Liver (tissue), 9 donors: ENCODE results near the gene TRIM32. TPM values are rescaled to one million over a fixed set of nuclear protein-coding genes. Genes with fewer than 3 reads are reported as not detected.

Experiments used
- DNase-seq: peaks from one replicate; pipeline ENCODE4 v3.0.0-alpha.2; 2017; ENCODE audit warnings: low spot score
- H3K27ac ChIP-seq, 2 donors: one replicate each; pipeline ENCODE4 v1.7.0; 2013; ENCODE audit warnings: inconsistent platforms in 2 of 2, low read length in 2 of 2, control low read depth in 1 of 2, low read depth in 1 of 2, mild to moderate bottlenecking in 1 of 2
- H3K27me3 ChIP-seq, 4 donors: one replicate each; pipeline versions ENCODE4 v1.6.1 to v1.7.0; 2013; ENCODE audit warnings: low read length in 3 of 4, inconsistent platforms in 1 of 4, mild to moderate bottlenecking in 1 of 4, moderate library complexity in 1 of 4; ENCODE audit not compliant: control insufficient read depth in 4 of 4, insufficient read depth in 4 of 4
- H3K36me3 ChIP-seq, 4 donors: one replicate each; pipeline versions ENCODE4 v1.6.1 to v1.7.0; 2013; ENCODE audit warnings: low read length in 3 of 4, mild to moderate bottlenecking in 3 of 4, low read depth in 1 of 4, moderate library complexity in 1 of 4; ENCODE audit not compliant: control insufficient read depth in 4 of 4, insufficient read depth in 3 of 4
- H3K4me1 ChIP-seq, 4 donors: one replicate each; pipeline versions ENCODE4 v1.6.1 to v1.7.0; 2013; ENCODE audit warnings: low read length in 3 of 4, mild to moderate bottlenecking in 3 of 4, moderate library complexity in 1 of 4; ENCODE audit not compliant: control insufficient read depth in 4 of 4, insufficient read depth in 4 of 4
- H3K4me3 ChIP-seq, 3 donors: one replicate each; pipeline versions ENCODE4 v1.6.1 to v1.7.0; 2013; ENCODE audit warnings: low read length in 3 of 3, control low read depth in 1 of 3, low read depth in 1 of 3, mild to moderate bottlenecking in 1 of 3
- H3K9ac ChIP-seq, 2 donors: one replicate each; pipeline ENCODE4 v1.7.0; 2013; ENCODE audit warnings: low read length in 2 of 2, mild to moderate bottlenecking in 2 of 2, moderate library complexity in 2 of 2, control low read depth in 1 of 2, low read depth in 1 of 2
- H3K9me3 ChIP-seq, 4 donors: one replicate each; pipeline versions ENCODE4 v1.6.1 to v1.7.0; 2013; ENCODE audit warnings: low read length in 3 of 4; ENCODE audit not compliant: control insufficient read depth in 4 of 4
- EGR1 ChIP-seq, 2 donors: IDR thresholded peaks; 2 replicates each; pipeline ENCODE4 v1.6.1; 2016 to 2018; ENCODE audit warnings: antibody characterized with exemption in 2 of 2, low read depth in 2 of 2
- FOXA1 ChIP-seq: IDR thresholded peaks from 2 replicates; pipeline ENCODE4 v1.6.1; 2016; ENCODE audit warnings: antibody characterized with exemption
- FOXA2 ChIP-seq: IDR thresholded peaks from 2 replicates; pipeline ENCODE4 v1.6.1; 2016; ENCODE audit warnings: antibody characterized with exemption
- GABPA ChIP-seq, 2 donors: IDR thresholded peaks in 1 of 2; conservative IDR thresholded peaks in 1 of 2; 2 replicates each; pipeline ENCODE4 v1.6.1; 2016; ENCODE audit warnings: antibody characterized with exemption in 2 of 2, mild to moderate bottlenecking in 1 of 2, moderate library complexity in 1 of 2
- HNF4A ChIP-seq, 2 donors: conservative IDR thresholded peaks; 2 replicates each; pipeline ENCODE4 v1.6.1; 2016; ENCODE audit warnings: antibody characterized with exemption in 2 of 2, mild to moderate bottlenecking in 2 of 2
- HNF4G ChIP-seq: IDR thresholded peaks from 2 replicates; pipeline ENCODE4 v1.6.1; 2016; ENCODE audit warnings: antibody characterized with exemption
- JUND ChIP-seq, 2 donors: IDR thresholded peaks; 2 replicates each; pipeline ENCODE4 v1.6.1; 2016; ENCODE audit warnings: antibody characterized with exemption in 2 of 2
- NR2F2 ChIP-seq: IDR thresholded peaks from 2 replicates; pipeline ENCODE4 v1.6.1; 2016; ENCODE audit warnings: antibody characterized with exemption
- RAD21 ChIP-seq, 2 donors: IDR thresholded peaks; 2 replicates each; pipeline ENCODE4 v1.6.1; 2016; ENCODE audit warnings: antibody characterized with exemption in 2 of 2, mild to moderate bottlenecking in 2 of 2
- RXRA ChIP-seq, 2 donors: IDR thresholded peaks; 2 replicates each; pipeline ENCODE4 v1.6.1; 2017 to 2018; ENCODE audit warnings: antibody characterized with exemption in 2 of 2, mild to moderate bottlenecking in 1 of 2
- SP1 ChIP-seq: IDR thresholded peaks from 2 replicates; pipeline ENCODE4 v1.6.1; 2018; ENCODE audit warnings: antibody characterized with exemption, mild to moderate bottlenecking
- TAF1 ChIP-seq: conservative IDR thresholded peaks from 2 replicates; pipeline ENCODE4 v1.6.1; 2016; ENCODE audit warnings: antibody characterized with exemption, mild to moderate bottlenecking
- YY1 ChIP-seq: IDR thresholded peaks from 2 replicates; pipeline ENCODE4 v1.6.1; 2016; ENCODE audit warnings: antibody characterized with exemption, mild to moderate bottlenecking
- WGBS: extraction: QIAGEN DNeasy Blood & Tissue Kit; methylation state at CpG from one replicate; pipeline ENCODE4 v1.1.7; 2013; 5-methylcytosine and 5-hydroxymethylcytosine counted together
- polyA plus RNA-seq, 2 donors: library from polyadenylated mRNA; stranded (reverse) in 1 of 2; unstranded in 1 of 2; fragments of 200-250 nt in 1 of 2; fragments of >200 nt in 1 of 2; fragmentation: Nextera tagmentation in 1 of 2; extraction: Ambion mirVana in 1 of 2; gene quantifications; one replicate each; pipeline versions ENCODE4 v1.2.1 to v1.2.3, GENCODE V29; 2013 to 2015
- total RNA-seq, 2 donors: library from RNA; depleted of rRNA; stranded (reverse); fragments of >200 nt; gene quantifications; one replicate each; pipeline ENCODE4 v1.2.3, GENCODE V29; 2014
- TF ChIP-seq, protein P1 (sequence below): IDR thresholded peaks from 2 replicates; pipeline ENCODE4 v1.6.1; 2016; ENCODE audit warnings: antibody characterized with exemption
- TF ChIP-seq, protein P2 (sequence below): IDR thresholded peaks from 2 replicates; pipeline ENCODE4 v1.6.1; 2016; ENCODE audit warnings: antibody characterized with exemption
- TF ChIP-seq, protein P3 (sequence below): IDR thresholded peaks from 2 replicates; pipeline ENCODE4 v1.6.1; 2016; ENCODE audit warnings: antibody characterized with exemption, mild to moderate bottlenecking
- TF ChIP-seq, protein P4 (sequence below): fragments of 150-350 bp; IDR thresholded peaks from 2 replicates; pipeline ENCODE4 v1.5.1; 2017; ENCODE audit warnings: improper control_type of control experiment, low read depth, low read length; ENCODE audit not compliant: missing input control
- TF ChIP-seq, protein P5 (sequence below): IDR thresholded peaks from 2 replicates; pipeline ENCODE4 v1.6.1; 2016; ENCODE audit warnings: antibody characterized with exemption
- donor health status: healthy.
- donor health status: healthy.
- donor health status: healthy.
- donor health status: healthy.
- donor health status: healthy.

TRIM32 gene
- total and polyA plus RNA-seq, 4 donors = 3.0 to 5.9 (median 3.5) TPM

DNA sequence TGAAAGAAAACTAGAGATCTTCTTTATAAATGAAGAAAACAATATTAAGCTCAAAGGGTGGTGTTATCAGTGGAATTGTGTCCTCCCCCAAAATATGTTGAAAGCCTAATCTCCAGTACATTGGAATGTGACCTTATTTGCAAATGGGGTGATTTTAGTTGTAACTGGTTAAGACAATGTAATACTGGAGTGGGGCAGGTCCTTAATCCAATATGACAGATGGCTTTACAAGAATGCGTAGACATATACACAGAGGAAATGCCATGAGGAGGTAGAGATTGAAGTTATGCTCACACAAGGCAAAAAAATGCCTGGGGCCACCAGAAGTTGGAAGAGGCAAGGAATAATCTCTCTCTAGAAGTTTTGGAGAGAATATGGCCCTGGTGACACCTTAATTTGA, 13.7 kb upstream of the TRIM32 start:
- DNase-seq = no peak
- Histone ChIP-seq H3K36me3 (peaks cover 0 to 3% (median 0%) of the 10 kb centered on the region in 4 donors), H3K9me3 (peaks cover 0 to 12% (median 4%) of the 10 kb centered on the region in 4 donors), H3K4me3 (no peak overlapping the region), H3K9ac (no peak overlapping the region), H3K4me1 (no peaks in the 10 kb centered on the region), H3K27me3 (no peaks in the 10 kb centered on the region), H3K27ac (no peak overlapping the region)
- WGBS = 38% methylated on average over 1 of the region's 1 CpG
- no peak for TF ChIP-seq SP1
- TF ChIP-seq EGR1 (IDR thresholded peaks at IDR 0.05; ENCODE audit: low read depth in 2 of 2) = no peak
- TF ChIP-seq HNF4A (conservative IDR thresholded peaks at IDR 0.05) = no peak
- TF ChIP-seq, protein P1, sequence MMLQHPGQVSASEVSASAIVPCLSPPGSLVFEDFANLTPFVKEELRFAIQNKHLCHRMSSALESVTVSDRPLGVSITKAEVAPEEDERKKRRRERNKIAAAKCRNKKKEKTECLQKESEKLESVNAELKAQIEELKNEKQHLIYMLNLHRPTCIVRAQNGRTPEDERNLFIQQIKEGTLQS = no peak
- TF ChIP-seq, protein P2, sequence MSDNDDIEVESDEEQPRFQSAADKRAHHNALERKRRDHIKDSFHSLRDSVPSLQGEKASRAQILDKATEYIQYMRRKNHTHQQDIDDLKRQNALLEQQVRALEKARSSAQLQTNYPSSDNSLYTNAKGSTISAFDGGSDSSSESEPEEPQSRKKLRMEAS = no peak
- no peak for TF ChIP-seq TAF1
- no peak for TF ChIP-seq GABPA (IDR thresholded peaks at IDR 0.05 in 1 of 2, conservative IDR thresholded peaks at IDR 0.05 in 1 of 2)
- TF ChIP-seq, protein P3, sequence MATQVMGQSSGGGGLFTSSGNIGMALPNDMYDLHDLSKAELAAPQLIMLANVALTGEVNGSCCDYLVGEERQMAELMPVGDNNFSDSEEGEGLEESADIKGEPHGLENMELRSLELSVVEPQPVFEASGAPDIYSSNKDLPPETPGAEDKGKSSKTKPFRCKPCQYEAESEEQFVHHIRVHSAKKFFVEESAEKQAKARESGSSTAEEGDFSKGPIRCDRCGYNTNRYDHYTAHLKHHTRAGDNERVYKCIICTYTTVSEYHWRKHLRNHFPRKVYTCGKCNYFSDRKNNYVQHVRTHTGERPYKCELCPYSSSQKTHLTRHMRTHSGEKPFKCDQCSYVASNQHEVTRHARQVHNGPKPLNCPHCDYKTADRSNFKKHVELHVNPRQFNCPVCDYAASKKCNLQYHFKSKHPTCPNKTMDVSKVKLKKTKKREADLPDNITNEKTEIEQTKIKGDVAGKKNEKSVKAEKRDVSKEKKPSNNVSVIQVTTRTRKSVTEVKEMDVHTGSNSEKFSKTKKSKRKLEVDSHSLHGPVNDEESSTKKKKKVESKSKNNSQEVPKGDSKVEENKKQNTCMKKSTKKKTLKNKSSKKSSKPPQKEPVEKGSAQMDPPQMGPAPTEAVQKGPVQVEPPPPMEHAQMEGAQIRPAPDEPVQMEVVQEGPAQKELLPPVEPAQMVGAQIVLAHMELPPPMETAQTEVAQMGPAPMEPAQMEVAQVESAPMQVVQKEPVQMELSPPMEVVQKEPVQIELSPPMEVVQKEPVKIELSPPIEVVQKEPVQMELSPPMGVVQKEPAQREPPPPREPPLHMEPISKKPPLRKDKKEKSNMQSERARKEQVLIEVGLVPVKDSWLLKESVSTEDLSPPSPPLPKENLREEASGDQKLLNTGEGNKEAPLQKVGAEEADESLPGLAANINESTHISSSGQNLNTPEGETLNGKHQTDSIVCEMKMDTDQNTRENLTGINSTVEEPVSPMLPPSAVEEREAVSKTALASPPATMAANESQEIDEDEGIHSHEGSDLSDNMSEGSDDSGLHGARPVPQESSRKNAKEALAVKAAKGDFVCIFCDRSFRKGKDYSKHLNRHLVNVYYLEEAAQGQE = no peak
- TF ChIP-seq, protein P4, sequence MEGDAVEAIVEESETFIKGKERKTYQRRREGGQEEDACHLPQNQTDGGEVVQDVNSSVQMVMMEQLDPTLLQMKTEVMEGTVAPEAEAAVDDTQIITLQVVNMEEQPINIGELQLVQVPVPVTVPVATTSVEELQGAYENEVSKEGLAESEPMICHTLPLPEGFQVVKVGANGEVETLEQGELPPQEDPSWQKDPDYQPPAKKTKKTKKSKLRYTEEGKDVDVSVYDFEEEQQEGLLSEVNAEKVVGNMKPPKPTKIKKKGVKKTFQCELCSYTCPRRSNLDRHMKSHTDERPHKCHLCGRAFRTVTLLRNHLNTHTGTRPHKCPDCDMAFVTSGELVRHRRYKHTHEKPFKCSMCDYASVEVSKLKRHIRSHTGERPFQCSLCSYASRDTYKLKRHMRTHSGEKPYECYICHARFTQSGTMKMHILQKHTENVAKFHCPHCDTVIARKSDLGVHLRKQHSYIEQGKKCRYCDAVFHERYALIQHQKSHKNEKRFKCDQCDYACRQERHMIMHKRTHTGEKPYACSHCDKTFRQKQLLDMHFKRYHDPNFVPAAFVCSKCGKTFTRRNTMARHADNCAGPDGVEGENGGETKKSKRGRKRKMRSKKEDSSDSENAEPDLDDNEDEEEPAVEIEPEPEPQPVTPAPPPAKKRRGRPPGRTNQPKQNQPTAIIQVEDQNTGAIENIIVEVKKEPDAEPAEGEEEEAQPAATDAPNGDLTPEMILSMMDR = no peak
- no peak for TF ChIP-seq FOXA2
- no peak for TF ChIP-seq NR2F2
- TF ChIP-seq FOXA1 = no peak
- TF ChIP-seq RXRA (IDR thresholded peaks at IDR 0.05) = no peak
- TF ChIP-seq JUND (IDR thresholded peaks at IDR 0.05) = no peak
- TF ChIP-seq, protein P5, sequence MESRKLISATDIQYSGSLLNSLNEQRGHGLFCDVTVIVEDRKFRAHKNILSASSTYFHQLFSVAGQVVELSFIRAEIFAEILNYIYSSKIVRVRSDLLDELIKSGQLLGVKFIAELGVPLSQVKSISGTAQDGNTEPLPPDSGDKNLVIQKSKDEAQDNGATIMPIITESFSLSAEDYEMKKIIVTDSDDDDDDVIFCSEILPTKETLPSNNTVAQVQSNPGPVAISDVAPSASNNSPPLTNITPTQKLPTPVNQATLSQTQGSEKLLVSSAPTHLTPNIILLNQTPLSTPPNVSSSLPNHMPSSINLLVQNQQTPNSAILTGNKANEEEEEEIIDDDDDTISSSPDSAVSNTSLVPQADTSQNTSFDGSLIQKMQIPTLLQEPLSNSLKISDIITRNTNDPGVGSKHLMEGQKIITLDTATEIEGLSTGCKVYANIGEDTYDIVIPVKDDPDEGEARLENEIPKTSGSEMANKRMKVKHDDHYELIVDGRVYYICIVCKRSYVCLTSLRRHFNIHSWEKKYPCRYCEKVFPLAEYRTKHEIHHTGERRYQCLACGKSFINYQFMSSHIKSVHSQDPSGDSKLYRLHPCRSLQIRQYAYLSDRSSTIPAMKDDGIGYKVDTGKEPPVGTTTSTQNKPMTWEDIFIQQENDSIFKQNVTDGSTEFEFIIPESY = no peak
- TF ChIP-seq YY1 = no peak
- no peak for TF ChIP-seq HNF4G
- TF ChIP-seq RAD21 (IDR thresholded peaks at IDR 0.05) = no peak
